OCI-LY7 (cell line): ENCODE measurements around the gene GPR183. TPM values are rescaled to one million over a fixed set of nuclear protein-coding genes. Genes with fewer than 3 reads are reported as not detected.

Experiments
- BruUV-seq: library from RNA; stranded (reverse); fragments of 400-500 nt; replicated peaks from 2 replicates; lab custom pipeline; 2021; lab: Mats Ljungman, UMichigan
- CTCF ChIA-PET: fragments of 300-600 bp; sonication (Branson Sonifier 250); formaldehyde crosslinking; loops from one replicate; lab custom pipeline; 2022; ENCODE audit warnings: antibody characterized with exemption; ENCODE audit not compliant: unreplicated experiment; lab: Charles Lee
- POLR2A ChIA-PET: fragments of 300-600 bp; sonication (Branson Sonifier 250); formaldehyde crosslinking; loops from one replicate; lab custom pipeline; 2022; ENCODE audit warnings: antibody characterized with exemption; lab: Charles Lee
- DNase-seq: peaks from one replicate; pipeline ENCODE4 v3.0.0-alpha.2; 2015; ENCODE audit warnings: low spot score
- H2AFZ ChIP-seq: fragments of 200-600 bp; sonication (generic), shearing (Covaris generic); 2 replicates; pipeline ENCODE4 v1.6.1; 2014; ENCODE audit warnings: mild to moderate bottlenecking, antibody characterized with exemption, low read length, moderate library complexity
- H3K27ac ChIP-seq: fragments of 200-600 bp; sonication (generic); 2 replicates; pipeline ENCODE4 v1.5.1; 2014; ENCODE audit warnings: mixed run types, low read depth, mild to moderate bottlenecking, moderate library complexity, low read length, inconsistent platforms; ENCODE audit not compliant: poor library complexity, severe bottlenecking
- H3K36me3 ChIP-seq: fragments of 200-600 bp; sonication (generic); 2 replicates; pipeline ENCODE4 v1.6.1; 2014; ENCODE audit warnings: mild to moderate bottlenecking, antibody characterized with exemption, low read length, moderate library complexity, mixed read lengths; ENCODE audit not compliant: insufficient read depth
- H3K4me1 ChIP-seq: fragments of 200-600 bp; sonication (generic); 2 replicates; pipeline ENCODE4 v1.5.1; 2014; ENCODE audit warnings: mild to moderate bottlenecking, low read length; ENCODE audit not compliant: insufficient read depth, poor library complexity, severe bottlenecking
- H3K4me2 ChIP-seq: fragments of 200-600 bp; sonication (generic); 2 replicates; pipeline ENCODE4 v1.6.1; 2014; ENCODE audit warnings: mild to moderate bottlenecking, low read length
- H3K4me3 ChIP-seq: fragments of 200-600 bp; sonication (generic); 2 replicates; pipeline ENCODE4 v1.5.1; 2014; ENCODE audit warnings: mild to moderate bottlenecking, low read depth, low read length; ENCODE audit not compliant: poor library complexity, severe bottlenecking
- H3K79me2 ChIP-seq: fragments of 200-600 bp; sonication (generic); 2 replicates; pipeline ENCODE4 v1.6.1; 2016; ENCODE audit warnings: low read depth, mild to moderate bottlenecking, low read length, moderate library complexity, mixed read lengths; ENCODE audit not compliant: insufficient read depth
- H3K9me2 ChIP-seq: fragments of 200-600 bp; sonication (generic); 2 replicates; pipeline ENCODE4 v1.6.1; 2016; ENCODE audit warnings: mild to moderate bottlenecking, low read length, mixed read lengths; ENCODE audit not compliant: insufficient read depth
- H3K9me3 ChIP-seq: fragments of 200-600 bp; sonication (generic); 2 replicates; pipeline ENCODE4 v1.6.1; 2014; ENCODE audit warnings: mild to moderate bottlenecking, mixed run types, low read length, mixed read lengths
- H4K20me1 ChIP-seq: fragments of 200-600 bp; sonication (generic); 2 replicates; pipeline ENCODE4 v1.6.1; 2014; ENCODE audit warnings: mild to moderate bottlenecking, antibody characterized with exemption, low read length, moderate library complexity, mixed read lengths; ENCODE audit not compliant: insufficient read depth
- EZH2phosphoT487 ChIP-seq: fragments of 200-600 bp; sonication (generic); IDR thresholded peaks from 2 replicates; pipeline ENCODE4 v1.6.1; 2018; ENCODE audit warnings: low read depth, borderline replicate concordance, mild to moderate bottlenecking, mixed run types, antibody characterized with exemption, low read length, moderate library complexity, mixed read lengths
- intact Hi-C: fragments of 100-400 bp; cut with micrococcal nuclease; formaldehyde crosslinking; loops from one replicate; pipeline ENCODE4 v1.10.0; 2022; ENCODE audit not compliant: unreplicated experiment
- total RNA-seq, 2 experiments: library from RNA; depleted of rRNA in 1 of 2; stranded (reverse); fragments of >200 nt in 1 of 2; shearing (Covaris generic) in 1 of 2; gene quantifications; 2 replicates each; pipeline ENCODE4 v1.2.3, GENCODE V29; 2014 to 2022
- TF ChIP-seq, protein P1 (sequence below): fragments of 200-600 bp; sonication (generic); conservative IDR thresholded peaks from 2 replicates; pipeline ENCODE4 v1.5.1; 2014; ENCODE audit warnings: mild to moderate bottlenecking, antibody characterized with exemption, low read length, moderate library complexity, mixed read lengths

The GPR183 gene
- total RNA-seq, 2 experiments from 2014 or later = not detected

DNA sequence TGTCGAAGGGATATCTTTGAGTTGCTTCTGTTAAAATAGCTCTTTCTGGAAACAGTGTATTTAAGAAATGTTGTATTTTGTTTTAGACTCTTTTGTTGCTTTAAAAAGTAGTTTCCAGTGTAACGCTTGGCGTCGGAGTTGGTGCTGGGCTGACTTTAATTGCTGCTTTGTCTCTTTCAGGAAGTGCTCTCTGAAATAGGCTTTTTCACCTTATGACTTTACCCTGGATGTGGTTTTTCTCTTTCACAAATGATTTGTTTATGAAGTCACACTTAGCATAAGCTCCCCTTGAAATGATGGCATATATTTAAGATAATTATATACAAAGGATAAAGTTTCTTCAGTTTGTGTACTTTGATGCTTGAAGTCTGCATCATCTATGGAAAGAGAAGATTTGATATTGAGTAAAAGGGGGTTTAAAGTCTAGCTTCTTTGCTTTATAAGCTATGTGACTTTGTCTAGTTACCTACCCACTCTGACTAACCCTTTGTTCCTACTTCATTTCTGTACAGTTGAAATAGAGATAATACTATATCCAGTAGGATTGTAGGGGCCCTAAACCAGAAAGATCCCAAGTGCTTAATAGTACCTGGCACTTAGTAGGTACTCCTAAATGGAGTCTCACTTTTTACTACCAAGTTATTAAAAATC, 48.9 kb downstream of the GPR183 start, which contains the start of gene GPR18:
Gene GPR18 (minus strand): TSS at position 170 of the 651 bp plus-strand sequence. CDS start 2,507 bp downstream, outside the sequence.
- POLR2A ChIA-PET = interaction anchor here (0.6 to 4.1 kb wide), 14 partner anchors 13 to 175 kb away, joined by 3 to 51 read pairs (median 4); partner anchors contain the start of gene UBAC2
- intact Hi-C loops = loop anchor here (1.0 to 10.0 kb wide), 2 partner anchors 30 to 246 kb away; partner anchors contain the start of gene TM9SF2
- BruUV-seq = no TSS peak
- Histone ChIP-seq H3K4me3 (peak within 1 kb of the TSS; percentile 76), H3K9me3 (no peaks in the 10 kb centered on the region), H3K4me2 (peak within 1 kb of the TSS; percentile 81), H3K79me2 (peaks cover 62% of the 10 kb centered on the region), H3K36me3 (peaks cover 36% of the 10 kb centered on the region), H3K9me2 (no peaks in the 10 kb centered on the region), H4K20me1 (0 out of 2 replicates have a peak, but pooled peaks cover 4% of the 10 kb centered on the region), H3K27ac (peak within 1 kb of the TSS; percentile 97), H2AFZ (no peak within 1 kb of the TSS), H3K4me1 (peaks cover 64% of the 10 kb centered on the region)
- DNase-seq = peak; percentile 66
- TF ChIP-seq EZH2phosphoT487 = no peak
- TF ChIP-seq, protein P1, sequence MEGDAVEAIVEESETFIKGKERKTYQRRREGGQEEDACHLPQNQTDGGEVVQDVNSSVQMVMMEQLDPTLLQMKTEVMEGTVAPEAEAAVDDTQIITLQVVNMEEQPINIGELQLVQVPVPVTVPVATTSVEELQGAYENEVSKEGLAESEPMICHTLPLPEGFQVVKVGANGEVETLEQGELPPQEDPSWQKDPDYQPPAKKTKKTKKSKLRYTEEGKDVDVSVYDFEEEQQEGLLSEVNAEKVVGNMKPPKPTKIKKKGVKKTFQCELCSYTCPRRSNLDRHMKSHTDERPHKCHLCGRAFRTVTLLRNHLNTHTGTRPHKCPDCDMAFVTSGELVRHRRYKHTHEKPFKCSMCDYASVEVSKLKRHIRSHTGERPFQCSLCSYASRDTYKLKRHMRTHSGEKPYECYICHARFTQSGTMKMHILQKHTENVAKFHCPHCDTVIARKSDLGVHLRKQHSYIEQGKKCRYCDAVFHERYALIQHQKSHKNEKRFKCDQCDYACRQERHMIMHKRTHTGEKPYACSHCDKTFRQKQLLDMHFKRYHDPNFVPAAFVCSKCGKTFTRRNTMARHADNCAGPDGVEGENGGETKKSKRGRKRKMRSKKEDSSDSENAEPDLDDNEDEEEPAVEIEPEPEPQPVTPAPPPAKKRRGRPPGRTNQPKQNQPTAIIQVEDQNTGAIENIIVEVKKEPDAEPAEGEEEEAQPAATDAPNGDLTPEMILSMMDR = no peak
- CTCF ChIA-PET = no interaction called here

DNA sequence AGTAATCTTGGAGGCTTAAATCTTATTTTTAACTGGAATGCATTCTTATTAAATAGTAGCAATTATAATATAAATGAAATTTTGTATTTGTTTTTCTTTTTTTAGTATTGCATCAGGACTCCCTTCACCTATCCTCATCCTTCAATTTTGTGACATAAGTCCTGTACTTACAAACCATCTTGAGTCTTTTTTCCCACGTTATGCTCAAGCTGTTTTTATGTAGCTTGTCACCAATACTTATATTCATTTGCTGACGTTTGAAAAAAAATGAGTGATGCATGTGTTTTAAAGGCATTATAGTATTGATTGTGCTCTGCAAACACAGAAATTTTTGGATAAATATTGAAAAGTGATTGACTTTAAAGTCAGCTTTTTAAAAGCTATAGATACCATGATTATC, 49.9 kb downstream of the GPR183 start:
- Histone ChIP-seq H3K27ac (peak overlapping the region; percentile 97), H3K9me2 (no peaks in the 10 kb centered on the region), H2AFZ (no peak overlapping the region), H3K36me3 (peaks cover 41% of the 10 kb centered on the region), H4K20me1 (0 out of 2 replicates have a peak, but pooled peaks cover 4% of the 10 kb centered on the region), H3K4me3 (peak overlapping the region; percentile 76), H3K9me3 (no peaks in the 10 kb centered on the region), H3K79me2 (peaks cover 70% of the 10 kb centered on the region), H3K4me2 (peak overlapping the region; percentile 81), H3K4me1 (peaks cover 54% of the 10 kb centered on the region)
- peak; percentile 13 for DNase-seq
- intact Hi-C loops = loop anchor here (10.0 kb wide), 1 partner anchor 248 kb away; the partner anchor contains the start of gene TM9SF2
- BruUV-seq = no TSS peak
- CTCF ChIA-PET = interaction anchor here (0.5 kb wide), 1 partner anchor 27 kb away, joined by 4 read pairs; no protein-coding TSS in a partner anchor
- POLR2A ChIA-PET = interaction anchor here (0.8 to 4.1 kb wide), 9 partner anchors 9 to 318 kb away, joined by 3 to 51 read pairs (median 4); partner anchors contain the start of gene UBAC2
- TF ChIP-seq, protein P1 = no peak
- TF ChIP-seq EZH2phosphoT487 = no peak
